ENCODE results near the gene MCUB.

Gene MCUB

DNA sequence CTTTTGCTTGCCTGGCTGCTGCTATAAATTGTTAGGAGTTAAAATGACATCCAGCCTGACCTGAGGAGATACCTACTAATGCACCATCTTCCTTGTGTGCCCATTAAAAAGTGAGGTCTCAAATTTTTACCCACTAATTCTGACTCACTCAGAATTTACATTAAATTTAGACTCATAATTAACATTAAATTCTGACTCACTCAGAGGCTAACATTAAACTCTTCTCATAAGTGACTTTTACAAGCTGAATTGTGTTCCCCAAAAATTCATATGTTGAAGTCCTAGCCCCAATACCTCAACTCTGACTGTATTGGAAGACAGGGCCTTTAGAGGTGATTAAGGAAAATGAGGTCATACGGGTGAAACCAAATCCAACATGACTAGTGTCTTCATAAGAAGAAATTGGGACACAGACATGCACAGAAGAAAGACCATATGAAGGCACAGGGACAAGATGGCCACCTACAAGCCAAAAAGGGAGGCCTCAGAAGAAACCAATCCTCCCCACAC is 131.4 kb downstream of the MCUB start:
- H3K9me3 Mint-ChIP-seq, result no peaks in the 10 kb centered on the region

DNA sequence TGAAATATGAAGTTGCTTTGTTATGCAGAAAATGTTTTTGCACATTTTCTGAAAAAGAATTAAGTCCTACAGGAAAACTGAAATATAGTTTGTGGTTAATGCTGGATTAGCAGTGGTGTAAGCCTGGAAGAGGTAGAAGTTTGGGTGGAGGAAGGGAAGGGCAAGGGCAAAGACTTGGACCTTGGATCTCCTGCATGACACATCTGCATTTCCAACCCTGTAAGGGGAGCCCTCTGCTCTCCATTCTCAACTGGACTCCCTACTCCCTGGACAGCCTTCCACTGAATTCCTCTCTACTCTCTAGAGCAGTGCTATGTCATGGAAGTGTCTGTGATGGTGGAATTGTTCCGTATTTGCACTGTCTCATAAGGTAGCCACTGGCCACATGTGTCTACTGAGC is 138.6 kb downstream of the MCUB start:
- H3K4me1 Mint-ChIP-seq, result peaks cover 13% of the 10 kb centered on the region
- H3K4me3 Mint-ChIP-seq, result no peak overlapping the region
- DNase-seq (ENCODE audit: low spot score in 2 of 2) (no peak), ATAC-seq (ENCODE audit: low read depth) (no peak)
- no peaks in the 10 kb centered on the region for H3K27me3 Mint-ChIP-seq
- no peaks in the 10 kb centered on the region for H3K9me3 Mint-ChIP-seq
- H3K27ac Mint-ChIP-seq, result no peak overlapping the region
- H3K36me3 Mint-ChIP-seq, result peaks cover 2% of the 10 kb centered on the region

More for the DNA sequence above, 131.4 kb downstream of the MCUB start:
- Mint-ChIP-seq H3K4me1 (peaks cover 16% of the 10 kb centered on the region), H3K36me3 (peaks cover 21% of the 10 kb centered on the region), H3K27ac (peak overlapping the region; percentile 65), H3K4me3 (no peak overlapping the region), H3K27me3 (no peaks in the 10 kb centered on the region)
- DNase-seq (ENCODE audit: low spot score in 2 of 2), result no peak
- ATAC-seq (ENCODE audit: low read depth), result no peak

DNA sequence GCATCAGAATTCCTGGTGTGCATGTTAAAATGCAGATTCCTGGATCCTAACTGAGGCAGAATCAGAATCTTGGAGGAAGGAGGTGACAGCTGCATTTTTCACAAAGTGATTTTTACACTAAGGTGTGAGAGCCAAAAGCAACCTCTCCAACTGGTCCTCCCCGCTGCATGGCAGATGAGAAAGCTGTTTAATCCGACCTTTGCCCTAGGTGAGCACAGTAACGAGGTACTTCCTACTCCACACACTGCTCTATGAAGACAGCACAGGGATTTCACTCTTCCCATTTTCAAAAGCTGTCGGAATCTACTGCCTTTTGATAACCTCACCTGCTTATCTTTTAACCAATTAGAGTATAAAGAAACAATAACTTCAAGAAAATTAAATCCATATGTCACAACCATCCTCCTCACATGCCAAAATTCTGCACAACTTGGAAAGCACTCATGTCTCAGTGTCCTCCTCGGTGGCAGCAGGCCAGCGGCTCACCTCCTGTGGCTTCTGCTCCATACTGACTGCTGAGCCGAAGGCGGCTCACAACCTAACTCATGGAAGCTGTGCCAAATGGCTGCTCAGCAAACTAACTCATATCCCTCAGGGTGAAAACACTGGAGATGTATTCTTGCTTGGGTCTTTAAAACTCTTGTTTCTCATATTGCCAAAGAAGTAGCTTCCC is 139.6 kb downstream of the MCUB start:
- H3K27me3 Mint-ChIP-seq, result no peaks in the 10 kb centered on the region
- ATAC-seq (ENCODE audit: low read depth) (no peak), DNase-seq (ENCODE audit: low spot score in 2 of 2) (no peak)
- H3K4me1 Mint-ChIP-seq, result peaks cover 18% of the 10 kb centered on the region
- H3K4me3 Mint-ChIP-seq, result no peak overlapping the region
- no peaks in the 10 kb centered on the region for H3K9me3 Mint-ChIP-seq
- no peak overlapping the region for H3K27ac Mint-ChIP-seq
- H3K36me3 Mint-ChIP-seq, result peaks cover 2% of the 10 kb centered on the region

DNA sequence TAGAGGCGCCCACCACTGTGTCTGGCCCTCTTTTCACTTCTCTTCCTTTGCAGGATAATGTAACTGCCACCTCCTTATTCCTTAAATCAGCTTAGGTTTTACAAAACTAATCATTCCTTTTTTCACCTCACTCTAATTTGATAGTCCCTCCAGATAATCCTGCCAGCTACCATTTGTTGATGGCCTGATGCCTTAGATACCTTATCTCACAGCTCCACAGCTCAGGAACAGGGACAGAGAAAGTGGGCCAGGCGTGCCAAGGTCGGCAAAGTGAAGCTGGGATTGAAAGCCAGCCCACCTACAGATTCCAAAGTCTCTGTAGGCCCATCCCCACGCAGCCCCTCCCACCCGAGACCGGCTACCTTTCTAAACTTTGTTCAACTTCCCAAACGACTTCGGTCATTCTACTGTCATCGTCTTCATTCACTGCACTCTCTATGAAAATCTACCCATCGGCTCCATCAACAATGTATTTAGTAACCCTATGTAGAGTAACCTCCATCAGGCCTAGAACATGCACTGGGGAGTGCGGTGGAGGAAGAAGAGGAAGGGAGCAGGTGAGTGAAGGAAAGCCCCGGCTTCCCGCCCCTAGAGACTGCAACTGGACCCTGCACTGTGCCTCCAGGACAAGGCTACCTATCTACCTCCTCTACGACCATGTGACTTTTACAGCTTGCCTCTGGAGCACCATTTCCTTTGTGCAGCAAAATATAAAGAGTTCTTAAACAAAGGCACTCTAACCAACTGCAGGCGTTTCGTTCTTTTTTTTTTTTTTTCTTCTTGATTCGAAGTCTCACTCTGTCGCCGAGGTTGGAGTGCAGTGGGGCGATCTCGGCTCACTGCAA is 141.7 kb downstream of the MCUB start:
- ATAC-seq (ENCODE audit: low read depth) (no peak), DNase-seq (ENCODE audit: low spot score in 2 of 2) (no peak)

DNA sequence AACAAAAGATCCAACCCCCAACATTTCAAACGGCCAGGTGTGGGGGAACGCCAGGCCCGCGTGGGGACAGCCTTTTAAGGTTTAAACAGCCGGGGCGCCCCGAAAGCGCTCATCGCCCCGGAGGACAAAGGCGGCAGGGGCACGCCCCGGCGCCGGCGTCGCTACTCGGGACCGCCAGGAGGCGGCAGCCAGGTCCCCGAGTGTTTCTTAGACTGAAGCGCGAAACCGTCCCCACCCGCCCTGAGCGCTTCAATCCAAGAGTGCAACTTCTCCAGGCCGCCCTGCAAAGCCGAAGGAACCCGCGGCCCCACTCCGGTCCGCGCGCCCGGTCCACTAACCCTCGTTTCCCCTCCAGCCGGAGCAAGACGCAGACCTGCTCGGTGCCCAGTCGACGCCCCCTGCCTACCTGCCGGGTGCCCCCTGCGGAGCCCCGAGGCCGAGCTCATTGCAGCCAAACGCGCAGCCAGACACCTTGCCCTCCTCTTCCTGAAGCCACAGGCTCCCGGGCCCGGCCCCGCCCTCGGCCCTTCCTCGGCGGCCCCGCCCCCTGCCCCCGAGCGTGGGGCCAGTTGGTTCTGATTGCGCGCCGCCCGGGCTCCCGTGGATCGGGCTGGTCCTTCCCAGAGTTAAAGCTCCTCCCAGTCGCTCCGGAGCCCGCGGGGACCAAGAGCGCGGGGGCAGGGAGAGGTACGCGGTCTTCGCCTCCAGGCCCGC is 143.1 kb downstream of the MCUB start, which contains the start of gene CASP6:
CASP6 (minus strand) TSS at position 496 of the 714 bp plus-strand sequence; CDS start at position 446, 50 bp downstream.
- DNase-seq (ENCODE audit: low spot score in 2 of 2), result peak; percentile 56 to 63
- Mint-ChIP-seq H3K36me3 (no peaks in the 10 kb centered on the region), H3K4me1 (peaks cover 14% of the 10 kb centered on the region), H3K27ac (peak within 1 kb of the TSS; percentile 71), H3K9me3 (no peaks in the 10 kb centered on the region), H3K27me3 (no peaks in the 10 kb centered on the region), H3K4me3 (peak within 1 kb of the TSS; percentile 90)
- peak; percentile 87 for ATAC-seq (ENCODE audit: low read depth)

More for the DNA sequence above, 141.7 kb downstream of the MCUB start:
- Mint-ChIP-seq H3K36me3 (peaks cover 2% of the 10 kb centered on the region), H3K4me1 (peaks cover 14% of the 10 kb centered on the region), H3K27ac (peak overlapping the region; percentile 71), H3K9me3 (no peaks in the 10 kb centered on the region), H3K27me3 (no peaks in the 10 kb centered on the region), H3K4me3 (peak overlapping the region; percentile 90)

DNA sequence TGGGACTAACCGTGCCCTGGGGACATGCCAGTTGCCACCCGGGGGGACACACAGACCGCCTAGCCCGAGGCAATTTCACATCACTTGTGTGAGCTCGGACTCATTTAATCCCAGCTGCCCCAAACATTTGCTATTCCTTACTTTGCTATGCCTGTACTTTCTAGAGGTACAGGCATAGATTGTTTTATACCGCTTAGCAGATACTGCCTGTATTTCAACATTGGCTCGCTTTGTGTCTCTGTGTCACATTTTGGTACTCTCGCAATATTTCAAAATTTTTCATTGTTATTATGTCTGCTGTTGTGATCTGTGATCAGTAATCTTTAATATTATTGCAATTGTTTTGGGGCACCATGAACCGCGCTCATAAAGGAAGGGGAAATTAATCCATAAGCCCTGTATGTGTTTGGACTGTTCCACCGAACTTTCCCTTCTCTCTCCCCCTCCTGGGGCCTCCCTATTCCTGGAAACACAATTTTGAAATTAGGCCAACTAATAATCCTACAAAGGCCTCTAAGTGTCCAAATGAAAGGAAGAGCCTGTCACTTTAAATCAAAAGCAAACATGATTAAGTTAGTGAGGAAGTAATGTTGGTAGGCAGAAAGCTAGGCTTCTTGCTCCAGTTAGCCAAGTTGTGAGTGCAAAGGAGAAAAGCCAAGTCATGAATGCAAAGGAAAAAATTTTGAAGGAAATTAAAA is 143.8 kb downstream of the MCUB start:
- no peak for ATAC-seq (ENCODE audit: low read depth)

DNA sequence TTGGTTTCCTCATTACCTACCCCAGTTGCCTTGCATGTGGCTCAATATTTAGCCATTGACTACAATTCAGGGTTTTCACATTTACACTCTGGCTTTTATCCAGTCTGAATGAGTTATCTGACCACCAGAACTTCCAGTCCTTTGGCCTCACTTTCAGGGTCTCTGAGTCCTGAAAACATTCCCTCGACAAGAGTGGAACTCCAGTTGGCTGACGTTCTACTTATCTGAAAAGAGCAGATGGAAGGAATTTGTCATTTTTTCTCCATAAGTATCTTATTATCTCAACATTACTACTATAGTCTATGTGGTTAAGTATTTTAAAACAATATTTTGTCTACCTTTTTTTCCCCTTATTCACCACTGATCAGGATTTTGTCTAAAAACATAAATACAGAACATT is 148.4 kb downstream of the MCUB start:
- peaks cover 3% of the 10 kb centered on the region for H3K36me3 Mint-ChIP-seq
- H3K27me3 Mint-ChIP-seq, result no peaks in the 10 kb centered on the region
- DNase-seq (ENCODE audit: low spot score in 2 of 2) (no peak), ATAC-seq (ENCODE audit: low read depth) (no peak)
- peaks cover 5% of the 10 kb centered on the region for H3K4me1 Mint-ChIP-seq
- H3K9me3 Mint-ChIP-seq, result no peaks in the 10 kb centered on the region
- H3K4me3 Mint-ChIP-seq, result no peak overlapping the region
- H3K27ac Mint-ChIP-seq, result no peak overlapping the region

More for the DNA sequence above, 143.8 kb downstream of the MCUB start:
- DNase-seq (ENCODE audit: low spot score in 2 of 2), result no peak
- Mint-ChIP-seq H3K36me3 (no peaks in the 10 kb centered on the region), H3K4me1 (peaks cover 14% of the 10 kb centered on the region), H3K4me3 (peak overlapping the region; percentile 90), H3K27ac (peak overlapping the region; percentile 39), H3K9me3 (no peaks in the 10 kb centered on the region), H3K27me3 (no peaks in the 10 kb centered on the region)

DNA sequence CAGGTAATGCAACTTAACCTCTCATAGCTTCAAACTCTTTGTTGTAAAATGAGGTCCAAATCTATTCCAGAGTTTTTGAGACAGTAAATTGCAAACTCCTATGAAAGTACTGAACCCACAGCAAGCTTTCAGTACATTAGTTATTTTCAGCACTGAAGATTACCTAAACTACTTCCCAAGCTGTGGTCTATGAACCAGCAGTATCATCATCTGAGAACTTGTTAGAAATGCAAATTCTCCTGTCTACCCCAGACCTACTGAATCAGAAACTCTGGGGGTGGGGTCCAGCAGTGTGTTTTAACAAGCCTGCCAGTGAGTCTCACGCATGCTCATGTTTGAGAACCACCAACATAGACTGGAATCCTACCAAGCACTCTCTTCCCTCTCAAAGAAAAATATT is 148.9 kb downstream of the MCUB start:
- Mint-ChIP-seq H3K4me3 (no peak overlapping the region), H3K9me3 (no peaks in the 10 kb centered on the region), H3K27ac (no peak overlapping the region), H3K4me1 (peaks cover 2% of the 10 kb centered on the region), H3K36me3 (peaks cover 3% of the 10 kb centered on the region), H3K27me3 (no peaks in the 10 kb centered on the region)
- no peak for ATAC-seq (ENCODE audit: low read depth)
- no peak for DNase-seq (ENCODE audit: low spot score in 2 of 2)

DNA sequence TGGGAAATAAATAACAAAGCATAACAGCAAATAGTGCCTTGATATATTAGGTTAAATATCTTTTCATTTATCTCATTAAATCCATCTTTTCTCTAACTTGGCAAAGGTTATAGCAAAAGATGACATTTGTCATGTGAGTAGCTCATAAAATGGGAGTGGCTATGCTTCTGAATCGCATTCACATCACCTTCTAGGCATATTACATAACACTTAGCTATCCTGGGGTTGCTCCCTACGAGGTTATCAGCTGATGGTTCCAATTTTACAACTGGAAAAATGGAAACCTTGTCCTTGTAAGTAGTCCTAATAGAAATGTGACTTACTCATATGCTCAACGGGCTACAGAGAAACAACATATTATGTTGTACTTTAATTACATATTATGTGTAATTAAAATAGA is 153.5 kb downstream of the MCUB start:
- Mint-ChIP-seq H3K4me3 (no peak overlapping the region), H3K36me3 (peaks cover 8% of the 10 kb centered on the region), H3K27me3 (no peaks in the 10 kb centered on the region), H3K27ac (no peak overlapping the region), H3K4me1 (no peaks in the 10 kb centered on the region), H3K9me3 (no peaks in the 10 kb centered on the region)
- no peak for DNase-seq (ENCODE audit: low spot score in 2 of 2)
- no peak for ATAC-seq (ENCODE audit: low read depth)

DNA sequence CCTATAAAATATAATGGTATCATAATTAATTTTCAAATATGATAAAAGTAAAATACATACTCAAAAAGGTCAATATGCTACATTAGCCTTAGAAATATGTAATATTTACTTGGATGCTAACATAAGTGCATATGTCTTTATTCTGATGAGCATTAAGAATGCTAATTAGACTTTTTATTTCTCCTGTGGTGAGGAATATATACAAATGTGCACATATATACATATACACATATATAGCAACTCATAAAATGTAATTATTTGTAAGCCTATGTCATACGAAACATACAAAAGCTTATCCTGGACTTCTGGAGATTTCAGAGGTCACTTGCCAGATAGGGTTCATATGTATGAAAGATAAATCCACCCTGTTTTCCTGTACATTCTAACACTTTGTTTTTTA is 158.7 kb downstream of the MCUB start:
- H3K27me3 Mint-ChIP-seq, result no peaks in the 10 kb centered on the region
- H3K36me3 Mint-ChIP-seq, result peaks cover 8% of the 10 kb centered on the region
- no peak overlapping the region for H3K27ac Mint-ChIP-seq
- DNase-seq (ENCODE audit: low spot score in 2 of 2) (no peak), ATAC-seq (ENCODE audit: low read depth) (no peak)
- no peaks in the 10 kb centered on the region for H3K9me3 Mint-ChIP-seq
- H3K4me1 Mint-ChIP-seq, result peaks cover 4% of the 10 kb centered on the region
- H3K4me3 Mint-ChIP-seq, result no peak overlapping the region

DNA sequence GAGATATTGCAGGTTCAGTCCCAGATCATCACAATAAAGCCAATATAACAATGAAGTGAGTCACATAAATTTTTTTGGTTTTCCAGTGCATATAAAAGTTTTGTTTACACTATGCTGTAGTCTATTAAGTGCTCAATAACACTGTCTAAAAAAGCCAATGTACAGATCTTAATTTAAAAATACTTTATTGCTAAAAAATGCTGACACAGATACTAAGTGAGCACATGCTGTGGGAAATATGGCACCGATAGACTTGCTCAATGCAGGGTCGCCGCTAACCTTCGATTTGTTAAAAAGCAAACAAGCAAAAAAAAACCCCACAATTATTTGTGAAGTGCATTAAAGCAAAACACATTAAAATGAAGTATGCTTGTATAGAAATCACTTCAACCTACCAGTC is 159.6 kb downstream of the MCUB start:
- no peaks in the 10 kb centered on the region for H3K9me3 Mint-ChIP-seq
- peaks cover 8% of the 10 kb centered on the region for H3K36me3 Mint-ChIP-seq
- no peaks in the 10 kb centered on the region for H3K27me3 Mint-ChIP-seq
- no peak for DNase-seq (ENCODE audit: low spot score in 2 of 2)
- ATAC-seq (ENCODE audit: low read depth), result no peak
- H3K4me1 Mint-ChIP-seq, result peaks cover 4% of the 10 kb centered on the region
- no peak overlapping the region for H3K27ac Mint-ChIP-seq
- no peak overlapping the region for H3K4me3 Mint-ChIP-seq

DNA sequence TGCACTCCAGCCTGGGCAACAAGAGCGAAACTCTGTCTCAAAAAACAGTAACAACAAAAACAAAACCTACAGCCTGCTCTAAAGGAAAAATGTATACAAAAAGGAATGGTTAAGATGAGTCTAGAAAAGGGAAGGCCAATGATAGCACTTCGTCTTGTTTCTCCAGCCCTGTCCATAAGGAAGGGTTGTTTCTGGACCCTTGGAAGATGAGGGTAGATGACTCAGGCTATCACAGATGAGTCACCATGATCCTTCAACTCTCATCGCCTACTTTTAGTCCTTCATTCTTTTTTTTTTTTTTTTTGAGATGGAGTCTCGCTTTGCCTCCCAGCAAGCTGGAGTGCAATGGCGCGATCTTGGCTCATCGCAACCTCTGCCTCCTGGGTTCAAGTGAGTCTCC is 161.0 kb downstream of the MCUB start:
- H3K36me3 Mint-ChIP-seq, result peaks cover 10% of the 10 kb centered on the region
- H3K4me1 Mint-ChIP-seq, result peaks cover 4% of the 10 kb centered on the region
- no peak overlapping the region for H3K4me3 Mint-ChIP-seq
- H3K9me3 Mint-ChIP-seq, result no peaks in the 10 kb centered on the region
- H3K27me3 Mint-ChIP-seq, result no peaks in the 10 kb centered on the region
- ATAC-seq (ENCODE audit: low read depth), result no peak
- H3K27ac Mint-ChIP-seq, result no peak overlapping the region
- DNase-seq (ENCODE audit: low spot score in 2 of 2), result no peak

DNA sequence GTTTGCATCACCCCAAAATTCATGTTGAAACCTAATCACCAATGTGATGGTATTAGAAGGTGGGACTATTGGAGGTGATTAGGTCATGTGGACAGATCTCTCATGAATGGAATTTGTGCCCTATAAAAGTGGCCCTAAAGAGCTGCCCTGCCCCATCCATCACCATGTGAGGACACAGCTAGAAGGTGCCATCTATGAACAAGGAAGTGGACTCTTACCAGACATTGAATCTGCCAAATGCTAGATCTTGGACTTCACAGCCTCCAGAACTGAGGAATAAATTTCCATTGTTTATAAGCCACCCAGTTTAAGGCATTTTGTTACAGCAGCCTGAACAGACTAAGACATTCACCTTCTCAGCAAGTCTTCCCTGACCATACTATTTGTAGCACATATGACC is 162.3 kb downstream of the MCUB start:
- H3K27me3 Mint-ChIP-seq, result no peaks in the 10 kb centered on the region
- DNase-seq (ENCODE audit: low spot score in 2 of 2), result no peak
- H3K9me3 Mint-ChIP-seq, result no peaks in the 10 kb centered on the region
- H3K27ac Mint-ChIP-seq, result no peak overlapping the region
- no peak for ATAC-seq (ENCODE audit: low read depth)
- no peak overlapping the region for H3K4me3 Mint-ChIP-seq
- H3K36me3 Mint-ChIP-seq, result peaks cover 11% of the 10 kb centered on the region
- H3K4me1 Mint-ChIP-seq, result peaks cover 4% of the 10 kb centered on the region
